ENCODE results near the gene NLRC5. TPM values are rescaled to one million over a fixed set of nuclear protein-coding genes. Genes with fewer than 3 reads are reported as not detected.
"Not testable (repeated sequence)": the region's sequence is repeated elsewhere in the genome, so short reads cannot be mapped to it uniquely, and the experiment has no call there.

NLRC5 gene
- total RNA-seq, 1 donor: 246 TPM

DNA sequence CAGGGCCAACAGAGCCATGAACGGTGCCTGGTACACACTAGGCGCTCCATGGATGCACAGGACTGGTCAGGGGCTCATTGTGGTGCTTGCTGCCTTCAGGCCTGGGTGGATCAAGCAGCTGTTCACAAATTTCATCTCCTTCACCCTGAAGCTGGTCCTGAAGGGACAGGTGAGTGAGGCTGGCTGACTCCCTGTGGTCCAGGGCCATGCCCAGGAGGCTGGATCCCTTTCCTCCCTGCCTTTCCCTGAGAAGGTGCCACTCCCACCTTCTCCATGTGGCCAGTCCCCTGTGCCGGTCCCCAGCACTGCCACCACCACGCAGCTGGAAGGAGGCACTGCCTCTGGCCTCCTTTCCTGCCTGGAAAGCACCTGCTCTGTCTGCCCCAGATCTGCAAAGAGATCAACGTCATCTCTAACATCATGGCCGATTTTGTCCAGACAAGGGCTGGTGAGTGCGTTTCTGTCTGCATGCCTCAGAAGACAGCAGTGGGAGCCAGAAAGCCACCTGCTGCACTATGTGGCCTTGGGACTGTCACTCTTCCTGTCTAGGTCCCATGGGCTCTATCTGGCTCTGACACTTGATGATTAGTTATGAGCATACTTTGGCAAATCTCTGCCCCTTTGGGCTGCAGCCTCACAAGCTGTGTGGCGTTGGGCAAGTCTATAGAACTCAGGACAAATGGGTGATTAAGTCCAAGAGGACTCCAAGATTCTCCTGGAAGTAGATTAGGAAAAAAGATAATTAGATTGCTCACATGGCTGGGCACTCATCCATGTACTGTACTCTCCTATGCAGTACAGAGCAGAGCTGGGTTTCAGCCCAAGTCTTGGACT lies 18.2 kb upstream of the NLRC5 start:
- no peak overlapping the region for H3K4me3 ChIP-seq (ENCODE audit: low read length)
- peaks cover 51% of the 10 kb centered on the region for H3K4me1 ChIP-seq (ENCODE audit: insufficient read depth, low read length)
- H3K27me3 ChIP-seq (ENCODE audit: insufficient read depth, low read length): no peaks in the 10 kb centered on the region
- H3K9me3 ChIP-seq (ENCODE audit: low read depth, low read length): no peaks in the 10 kb centered on the region

DNA sequence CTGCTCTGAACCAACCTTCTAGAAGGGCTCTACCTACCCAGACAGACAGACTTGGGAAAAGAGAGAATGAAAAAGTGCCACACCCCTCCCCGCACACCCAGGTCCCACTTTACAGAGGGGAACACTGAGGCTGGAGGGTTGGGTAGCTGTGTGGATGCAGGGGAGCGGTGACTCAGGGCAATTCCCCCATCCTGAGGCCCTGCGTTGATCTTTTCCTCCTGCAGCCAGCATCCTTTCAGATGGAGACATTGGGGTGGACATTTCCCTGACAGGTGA lies 17.7 kb upstream of the NLRC5 start:
- Histone ChIP-seq H3K4me3 (ENCODE audit: low read length) (no peak overlapping the region), H3K4me1 (ENCODE audit: insufficient read depth, low read length) (peaks cover 47% of the 10 kb centered on the region), H3K9me3 (ENCODE audit: low read depth, low read length) (no peaks in the 10 kb centered on the region), H3K27me3 (ENCODE audit: insufficient read depth, low read length) (no peaks in the 10 kb centered on the region)

DNA sequence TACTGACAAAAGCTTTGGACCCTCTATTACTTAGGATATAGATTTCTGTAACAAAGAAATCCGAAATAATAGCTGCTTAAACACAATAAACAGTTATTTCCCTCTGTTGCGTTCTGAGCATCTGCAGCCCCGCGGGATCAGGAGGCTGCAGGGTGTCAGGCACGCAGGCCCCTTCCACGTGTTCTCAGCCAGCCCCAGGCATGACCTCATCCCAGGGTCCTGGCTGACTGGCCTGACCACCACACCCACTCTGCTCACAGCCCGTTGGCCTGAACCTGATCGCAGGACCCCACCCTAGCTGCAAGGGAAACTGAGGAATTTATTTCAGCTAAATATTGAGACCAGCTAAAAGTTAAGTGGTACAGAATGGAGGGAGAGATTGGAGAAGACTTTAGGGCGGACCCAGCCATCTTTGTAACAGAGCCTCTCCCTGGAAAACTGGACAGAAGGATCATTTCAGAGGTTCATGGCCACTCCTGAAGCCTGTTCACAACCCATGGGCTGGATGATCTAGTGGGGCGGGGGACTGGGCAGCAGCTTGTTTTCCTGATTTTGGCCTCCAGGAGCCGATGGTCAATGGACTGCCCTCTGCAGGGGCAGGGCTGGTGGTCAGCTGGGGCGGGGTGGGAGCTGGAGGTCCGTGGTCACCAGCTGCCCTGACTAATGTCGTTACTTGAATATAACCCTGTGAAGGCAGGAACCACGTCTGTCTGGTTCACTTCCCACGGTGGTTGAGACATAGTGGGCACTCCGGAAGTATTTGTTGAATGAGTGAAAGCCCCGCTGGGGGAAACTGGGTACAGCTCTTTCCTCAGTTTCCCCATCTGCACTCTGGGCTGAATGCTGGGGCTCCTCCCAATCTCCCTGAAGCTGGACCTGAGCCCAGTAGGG lies 16.7 kb upstream of the NLRC5 start:
- Histone ChIP-seq H3K9me3 (ENCODE audit: low read depth, low read length) (no peaks in the 10 kb centered on the region), H3K27me3 (ENCODE audit: insufficient read depth, low read length) (no peaks in the 10 kb centered on the region), H3K4me1 (ENCODE audit: insufficient read depth, low read length) (peaks cover 46% of the 10 kb centered on the region), H3K4me3 (ENCODE audit: low read length) (no peak overlapping the region)

DNA sequence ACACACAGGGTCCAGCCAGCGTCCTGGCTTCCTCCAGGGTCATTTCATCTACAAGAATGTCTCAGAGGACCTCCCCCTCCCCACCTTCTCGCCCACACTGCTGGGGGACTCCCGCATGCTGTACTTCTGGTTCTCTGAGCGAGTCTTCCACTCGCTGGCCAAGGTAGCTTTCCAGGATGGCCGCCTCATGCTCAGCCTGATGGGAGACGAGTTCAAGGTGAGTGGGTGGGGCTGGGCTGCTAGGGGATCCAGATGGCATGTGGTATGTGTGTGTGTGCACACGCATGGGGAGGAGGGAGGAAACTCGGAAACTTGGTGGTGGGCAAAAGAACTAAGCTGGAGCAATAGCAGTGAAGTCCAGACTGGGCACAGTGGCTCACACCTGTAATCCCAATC lies 16.1 kb upstream of the NLRC5 start:
- Histone ChIP-seq H3K27me3 (ENCODE audit: insufficient read depth, low read length) (no peaks in the 10 kb centered on the region), H3K9me3 (ENCODE audit: low read depth, low read length) (no peaks in the 10 kb centered on the region), H3K4me1 (ENCODE audit: insufficient read depth, low read length) (peaks cover 46% of the 10 kb centered on the region), H3K4me3 (ENCODE audit: low read length) (no peak overlapping the region)

DNA sequence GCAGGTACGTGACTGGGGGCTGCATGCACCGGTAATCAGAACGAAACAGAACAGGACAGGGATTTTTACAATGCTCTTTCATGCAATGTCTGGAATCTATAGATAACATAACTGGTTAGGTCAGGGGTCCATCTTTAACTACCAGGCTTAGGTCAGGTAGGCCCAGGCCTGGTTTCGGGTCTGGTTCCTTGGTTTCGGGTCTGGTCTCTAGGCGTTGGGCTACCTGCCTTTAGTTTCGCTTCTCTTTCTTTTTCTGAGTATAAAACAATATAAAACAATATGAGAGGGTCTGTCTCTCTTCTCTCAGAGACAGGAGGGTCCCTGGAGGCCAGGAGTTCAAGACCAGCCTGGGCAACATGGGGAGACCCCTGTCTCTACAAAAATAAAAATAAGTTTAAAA lies 15.5 kb upstream of the NLRC5 start:
- peaks cover 51% of the 10 kb centered on the region for H3K4me1 ChIP-seq (ENCODE audit: insufficient read depth, low read length)
- H3K9me3 ChIP-seq (ENCODE audit: low read depth, low read length); H3K27me3 ChIP-seq (ENCODE audit: insufficient read depth, low read length); H3K4me3 ChIP-seq (ENCODE audit: low read length): not testable (repeated sequence)

DNA sequence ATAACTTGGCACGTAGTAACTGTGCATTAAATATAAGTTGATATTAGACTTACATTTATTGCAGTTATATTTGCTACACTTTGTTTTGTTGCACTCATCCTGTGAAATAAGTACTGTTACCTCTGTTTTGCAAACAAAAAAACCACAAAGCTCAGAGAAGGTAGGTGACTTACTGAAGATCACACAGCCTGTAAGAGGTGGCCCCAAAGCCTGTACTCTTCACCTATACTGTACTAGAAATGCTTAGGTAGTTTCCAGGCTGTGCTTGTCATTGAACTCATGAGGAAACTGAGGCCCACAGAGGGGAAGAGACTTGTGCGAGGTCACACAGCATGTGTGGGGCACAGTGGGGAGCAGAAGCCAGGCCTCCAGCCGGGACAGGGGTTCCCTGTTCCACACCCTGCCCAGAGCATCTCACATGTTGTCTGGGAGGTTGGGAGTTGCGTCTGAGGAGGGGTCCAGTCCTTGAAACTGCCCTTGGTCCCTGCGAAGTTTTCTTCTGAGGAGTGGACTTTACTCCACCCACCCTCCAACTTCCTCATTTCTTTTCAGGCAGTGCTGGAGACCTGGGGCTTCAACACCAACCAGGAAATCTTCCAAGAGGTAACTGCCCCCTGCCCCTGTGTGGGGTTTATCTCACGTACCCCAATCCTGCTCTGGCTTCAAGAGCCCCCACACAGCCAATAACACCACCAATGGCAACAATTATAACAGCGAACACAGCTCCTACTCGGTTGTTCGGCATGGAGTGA lies 14.6 kb upstream of the NLRC5 start:
- no peaks in the 10 kb centered on the region for H3K27me3 ChIP-seq (ENCODE audit: insufficient read depth, low read length)
- H3K4me3 ChIP-seq (ENCODE audit: low read length): no peak overlapping the region
- H3K4me1 ChIP-seq (ENCODE audit: insufficient read depth, low read length): peaks cover 59% of the 10 kb centered on the region
- no peaks in the 10 kb centered on the region for H3K9me3 ChIP-seq (ENCODE audit: low read depth, low read length)

DNA sequence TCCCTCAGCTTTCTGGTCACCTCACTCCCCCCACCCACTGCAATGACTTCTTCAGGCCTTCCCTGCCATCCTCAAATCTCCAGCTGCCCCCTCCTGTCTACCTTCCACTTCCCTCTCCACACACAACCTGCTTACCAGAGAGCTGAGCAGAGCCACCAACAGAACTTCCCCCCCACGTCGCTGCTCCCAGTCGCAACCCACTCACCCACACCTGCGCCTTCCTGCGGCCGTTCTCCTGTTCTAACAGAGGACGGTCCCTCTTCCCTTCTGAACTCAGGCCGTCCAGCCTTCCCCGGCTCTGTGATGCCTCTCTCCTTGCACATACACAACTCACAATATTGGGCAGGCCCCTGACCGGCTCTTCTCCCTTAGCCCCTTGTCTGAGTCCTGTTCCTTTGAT lies 13.6 kb upstream of the NLRC5 start:
- H3K9me3 ChIP-seq (ENCODE audit: low read depth, low read length): no peaks in the 10 kb centered on the region
- no peak overlapping the region for H3K4me3 ChIP-seq (ENCODE audit: low read length)
- no peaks in the 10 kb centered on the region for H3K27me3 ChIP-seq (ENCODE audit: insufficient read depth, low read length)
- peaks cover 69% of the 10 kb centered on the region for H3K4me1 ChIP-seq (ENCODE audit: insufficient read depth, low read length)

DNA sequence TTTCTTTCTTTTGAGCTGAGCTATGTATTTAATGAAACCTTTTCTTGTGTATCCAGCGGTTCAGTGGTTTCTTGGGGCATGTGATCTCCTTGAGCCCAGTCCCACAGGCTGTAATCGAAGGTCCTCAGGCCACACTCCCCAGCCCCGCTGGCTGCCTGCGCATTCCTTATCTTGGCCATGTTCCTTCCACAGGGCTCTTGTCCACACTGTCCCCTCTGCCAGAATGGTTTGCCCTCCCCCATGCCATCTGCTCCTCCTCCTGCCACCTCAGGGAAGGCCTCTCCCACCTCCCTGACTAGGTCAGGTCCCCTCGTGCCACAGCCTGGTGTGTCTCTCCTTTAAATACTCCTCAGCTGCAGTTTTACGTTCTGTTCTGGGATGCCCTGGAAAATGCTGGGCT lies 12.1 kb upstream of the NLRC5 start:
- Histone ChIP-seq H3K9me3 (ENCODE audit: low read depth, low read length) (no peaks in the 10 kb centered on the region), H3K4me1 (ENCODE audit: insufficient read depth, low read length) (peaks cover 79% of the 10 kb centered on the region), H3K27me3 (ENCODE audit: insufficient read depth, low read length) (no peaks in the 10 kb centered on the region), H3K4me3 (ENCODE audit: low read length) (no peak overlapping the region)

DNA sequence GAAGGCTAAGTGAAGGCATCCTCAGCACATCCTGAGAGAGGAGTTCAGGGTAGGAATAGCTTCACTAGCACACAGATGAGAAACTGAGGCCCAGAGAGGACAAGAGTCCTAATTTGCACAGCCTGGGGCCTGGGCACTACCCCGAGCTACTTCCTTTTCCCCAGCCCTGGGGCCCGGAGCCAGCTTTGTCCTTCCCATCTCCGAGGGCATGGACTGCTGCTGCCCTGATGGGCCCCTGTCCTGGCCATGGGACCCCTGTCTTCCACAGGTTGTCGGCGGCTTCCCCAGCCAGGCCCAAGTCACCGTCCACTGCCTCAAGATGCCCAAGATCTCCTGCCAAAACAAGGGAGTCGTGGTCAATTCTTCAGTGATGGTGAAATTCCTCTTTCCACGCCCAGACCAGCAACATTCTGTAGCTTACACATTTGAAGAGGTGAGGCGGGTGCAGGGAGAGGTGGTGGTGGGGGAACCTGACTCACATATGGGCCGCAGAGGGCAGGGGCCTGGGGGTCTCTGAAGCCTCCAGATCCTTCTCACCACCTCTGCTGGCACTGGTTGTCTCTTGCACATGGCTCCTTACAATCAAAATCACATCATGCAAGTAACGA lies 11.4 kb upstream of the NLRC5 start:
- no peaks in the 10 kb centered on the region for H3K27me3 ChIP-seq (ENCODE audit: insufficient read depth, low read length)
- no peak overlapping the region for H3K4me3 ChIP-seq (ENCODE audit: low read length)
- H3K4me1 ChIP-seq (ENCODE audit: insufficient read depth, low read length): peaks cover 74% of the 10 kb centered on the region

DNA sequence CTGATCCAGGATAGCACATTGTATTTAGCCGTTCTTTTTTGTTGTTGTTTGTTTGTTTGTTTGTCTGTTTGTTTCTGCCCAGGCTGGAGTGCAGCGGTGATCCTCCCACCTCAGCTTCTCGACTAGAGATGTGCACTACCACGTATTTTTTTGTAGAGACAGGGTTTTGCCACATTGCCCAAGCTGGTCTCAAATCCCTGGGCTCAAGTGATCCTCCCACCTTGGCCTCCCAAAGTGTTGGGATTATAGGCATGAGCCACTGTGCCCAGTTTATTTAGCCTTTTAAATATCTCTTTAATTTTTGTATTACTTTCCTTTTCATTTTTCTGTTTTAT lies 9.2 kb upstream of the NLRC5 start:
- Histone ChIP-seq H3K27me3 (ENCODE audit: insufficient read depth, low read length) (no peaks in the 10 kb centered on the region), H3K4me1 (ENCODE audit: insufficient read depth, low read length) (peaks cover 75% of the 10 kb centered on the region)

More for the DNA sequence above, 11.4 kb upstream of the NLRC5 start:
- H3K9me3 ChIP-seq (ENCODE audit: low read depth, low read length): no peaks in the 10 kb centered on the region

DNA sequence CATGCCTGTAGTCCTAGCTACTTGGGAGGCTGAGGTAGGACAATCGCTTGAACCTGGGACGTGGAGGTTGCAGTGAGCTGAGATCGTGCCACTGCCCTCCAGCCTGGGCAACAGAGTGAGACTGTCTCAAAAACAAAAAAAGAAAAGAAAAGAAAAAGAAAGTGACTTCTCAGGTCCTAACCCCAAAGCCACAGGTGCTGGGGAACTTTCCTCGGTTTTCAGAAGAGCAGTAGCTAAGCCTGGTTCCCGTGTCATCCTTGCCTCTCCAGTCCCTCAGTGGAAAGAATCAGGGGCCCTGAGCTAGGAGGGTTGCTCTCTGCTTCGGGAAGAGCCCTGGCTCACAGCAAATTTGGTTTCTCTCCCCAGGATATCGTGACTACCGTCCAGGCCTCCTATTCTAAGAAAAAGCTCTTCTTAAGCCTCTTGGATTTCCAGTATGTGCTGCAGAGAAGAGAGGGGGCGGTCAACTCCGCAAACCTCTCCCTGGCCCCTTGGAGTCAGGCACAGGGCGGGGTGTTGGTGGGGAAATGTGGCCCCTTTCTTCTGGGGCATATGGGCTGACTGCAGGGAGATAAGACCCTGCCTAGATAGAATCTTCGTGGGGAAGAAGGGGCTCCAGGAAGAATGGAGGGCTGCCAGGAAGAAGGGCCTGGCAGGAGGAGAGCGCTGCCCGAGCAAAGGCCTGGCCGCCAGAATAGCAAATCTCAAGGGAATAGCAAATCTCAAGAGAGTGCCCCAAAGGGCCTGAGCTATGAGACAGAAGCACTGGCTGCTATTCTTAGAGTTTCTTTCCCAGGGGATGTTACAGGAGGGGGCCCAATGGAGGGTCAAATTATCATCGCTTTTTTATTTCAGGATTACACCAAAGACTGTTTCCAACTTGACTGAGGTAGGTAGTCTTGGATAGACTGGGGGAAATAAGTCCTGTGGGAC lies 8.3 kb upstream of the NLRC5 start:
- H3K4me1 ChIP-seq (ENCODE audit: insufficient read depth, low read length): peaks cover 75% of the 10 kb centered on the region
- H3K9me3 ChIP-seq (ENCODE audit: low read depth, low read length): no peaks in the 10 kb centered on the region
- no peaks in the 10 kb centered on the region for H3K27me3 ChIP-seq (ENCODE audit: insufficient read depth, low read length)
- no peak overlapping the region for H3K4me3 ChIP-seq (ENCODE audit: low read length)

More for the DNA sequence above, 9.2 kb upstream of the NLRC5 start:
- H3K9me3 ChIP-seq (ENCODE audit: low read depth, low read length): no peaks in the 10 kb centered on the region
- H3K4me3 ChIP-seq (ENCODE audit: low read length): no peak overlapping the region

DNA sequence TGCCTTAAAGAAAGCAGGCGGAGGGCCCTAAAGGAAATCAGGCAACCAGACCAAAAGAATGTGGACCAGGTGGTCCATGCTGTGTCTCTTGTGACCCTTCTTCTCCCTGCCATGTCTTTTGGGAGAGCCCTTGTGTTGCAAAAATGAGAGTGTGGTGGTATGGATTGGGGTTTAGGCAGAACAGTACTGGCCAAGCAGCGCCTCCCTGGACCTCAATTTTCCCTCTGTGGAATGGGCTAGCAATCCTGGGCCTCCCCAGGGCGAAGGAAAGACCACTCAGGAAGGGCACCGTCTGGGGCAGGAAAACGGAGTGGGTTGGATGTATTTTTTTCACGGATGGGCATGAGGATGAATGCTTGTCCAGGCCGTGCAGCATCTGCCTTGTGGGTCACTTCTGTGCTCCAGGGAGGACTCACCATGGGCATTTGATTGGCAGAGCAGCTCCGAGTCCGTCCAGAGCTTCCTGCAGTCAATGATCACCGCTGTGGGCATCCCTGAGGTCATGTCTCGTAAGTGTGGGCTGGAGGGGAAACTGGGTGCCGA lies 7.6 kb upstream of the NLRC5 start:
- Histone ChIP-seq H3K4me1 (ENCODE audit: insufficient read depth, low read length) (peaks cover 83% of the 10 kb centered on the region), H3K4me3 (ENCODE audit: low read length) (no peak overlapping the region), H3K27me3 (ENCODE audit: insufficient read depth, low read length) (no peaks in the 10 kb centered on the region), H3K9me3 (ENCODE audit: low read depth, low read length) (no peaks in the 10 kb centered on the region)

DNA sequence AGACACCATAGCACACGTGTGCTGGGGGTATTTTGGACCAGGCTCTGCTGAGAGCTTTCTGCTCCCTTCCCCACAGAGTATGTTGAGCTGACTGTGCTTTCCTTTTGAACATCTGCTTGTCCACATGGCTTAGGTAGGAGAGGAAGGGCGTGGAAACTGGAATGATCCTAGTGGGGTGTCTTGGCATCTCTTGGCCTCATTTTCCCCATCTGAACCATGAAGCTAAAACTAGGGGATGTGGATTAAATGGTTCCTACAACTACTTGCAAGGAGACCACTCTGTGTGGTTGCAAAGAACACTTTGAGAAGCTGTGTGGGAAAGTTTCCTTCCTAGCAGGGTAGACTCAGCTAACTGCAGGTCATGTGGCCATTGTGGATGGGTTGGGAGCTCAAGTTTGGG lies 6.7 kb upstream of the NLRC5 start:
- peaks cover 87% of the 10 kb centered on the region for H3K4me1 ChIP-seq (ENCODE audit: insufficient read depth, low read length)
- no peaks in the 10 kb centered on the region for H3K27me3 ChIP-seq (ENCODE audit: insufficient read depth, low read length)

DNA sequence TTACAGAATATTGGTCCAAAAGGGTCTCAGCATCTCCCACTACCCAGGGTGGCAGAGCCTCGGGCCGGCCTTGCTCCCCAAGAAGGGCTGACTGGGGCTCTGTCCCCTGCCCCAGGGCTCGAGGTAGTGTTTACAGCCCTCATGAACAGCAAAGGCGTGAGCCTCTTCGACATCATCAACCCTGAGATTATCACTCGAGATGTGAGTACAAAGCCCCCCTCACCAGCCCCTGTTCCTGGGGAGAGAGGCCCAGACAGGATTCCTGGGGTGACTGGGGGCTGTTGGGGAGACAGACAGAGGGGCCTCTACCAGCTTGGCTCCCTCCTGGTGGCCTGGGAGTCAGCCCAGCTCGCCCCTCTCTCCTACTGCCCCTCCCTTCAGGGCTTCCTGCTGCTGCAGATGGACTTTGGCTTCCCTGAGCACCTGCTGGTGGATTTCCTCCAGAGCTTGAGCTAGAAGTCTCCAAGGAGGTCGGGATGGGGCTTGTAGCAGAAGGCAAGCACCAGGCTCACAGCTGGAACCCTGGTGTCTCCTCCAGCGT lies 6.1 kb upstream of the NLRC5 start:
- H3K9me3 ChIP-seq (ENCODE audit: low read depth, low read length): no peaks in the 10 kb centered on the region
- peaks cover 87% of the 10 kb centered on the region for H3K4me1 ChIP-seq (ENCODE audit: insufficient read depth, low read length)
- no peak overlapping the region for H3K4me3 ChIP-seq (ENCODE audit: low read length)
- no peaks in the 10 kb centered on the region for H3K27me3 ChIP-seq (ENCODE audit: insufficient read depth, low read length)

More for the DNA sequence above, 6.7 kb upstream of the NLRC5 start:
- H3K4me3 ChIP-seq (ENCODE audit: low read length): no peak overlapping the region
- no peaks in the 10 kb centered on the region for H3K9me3 ChIP-seq (ENCODE audit: low read depth, low read length)
